KOPT-K1 (cell line): ENCODE measurements around the gene TEDC1.

Experiments used
- H3K27ac ChIP-seq: fragments of 200-600 bp; sonication (generic); 2 replicates; pipeline ENCODE4 v1.5.1; 2016; ENCODE audit warnings: antibody characterized with exemption, mild to moderate bottlenecking, low read depth, low read length; ENCODE audit not compliant: poor library complexity, severe bottlenecking
- H3K36me3 ChIP-seq: fragments of 200-600 bp; sonication (generic); 2 replicates; pipeline ENCODE4 v1.5.1; 2017; ENCODE audit warnings: antibody characterized with exemption, mild to moderate bottlenecking, low read length, moderate library complexity; ENCODE audit not compliant: insufficient read depth
- H3K9me3 ChIP-seq: fragments of 200-600 bp; sonication (generic); 2 replicates; pipeline ENCODE4 v1.5.1; 2017; ENCODE audit warnings: antibody characterized with exemption, low read length, mild to moderate bottlenecking; ENCODE audit not compliant: insufficient read depth, poor library complexity, severe bottlenecking

The TEDC1 gene

DNA sequence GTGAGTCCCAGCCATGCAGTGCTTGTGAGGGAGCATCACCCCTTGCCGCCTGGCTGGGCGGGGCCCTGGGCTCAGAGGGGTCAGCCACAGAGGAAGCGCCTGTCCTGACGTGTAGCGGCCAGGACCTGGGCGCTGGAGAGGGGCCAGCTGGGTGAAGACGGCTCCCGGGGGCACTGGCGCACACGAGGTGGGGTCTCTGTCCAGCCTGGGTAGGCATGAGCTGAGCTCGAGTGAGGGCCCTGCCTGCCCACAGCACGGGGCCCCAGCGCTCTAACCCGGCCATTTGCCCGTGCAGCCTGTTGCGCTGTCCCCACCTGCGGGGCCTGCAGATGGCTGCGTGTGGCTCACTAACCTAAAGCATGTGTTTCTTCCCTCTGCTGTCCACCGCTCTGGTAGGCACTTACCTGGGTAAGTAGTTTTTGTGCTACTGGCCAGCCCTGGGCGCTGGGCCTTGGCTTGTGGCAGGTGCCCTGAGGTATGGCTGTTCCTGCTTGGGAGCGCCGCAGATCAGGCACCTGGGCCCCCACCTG lies 23.0 kb upstream of the TEDC1 start:
- Histone ChIP-seq H3K36me3 (peaks cover 80% of the 10 kb centered on the region), H3K27ac (no peak overlapping the region), H3K9me3 (no peaks in the 10 kb centered on the region)

GRCh38 chr14:105468621-105469241 lies 22.3 kb upstream of the TEDC1 start:
- no peak overlapping the region for H3K27ac ChIP-seq
- H3K9me3 ChIP-seq = no peaks in the 10 kb centered on the region
- H3K36me3 ChIP-seq = peaks cover 73% of the 10 kb centered on the region

- H3K36me3 ChIP-seq = peaks cover 63% of the 10 kb centered on the region
- H3K9me3 ChIP-seq = no peaks in the 10 kb centered on the region
- H3K27ac ChIP-seq = no peak overlapping the region
Observed at GRCh38 chr14:105469456-105470349, 21.3 kb upstream of the TEDC1 start.

- peaks cover 54% of the 10 kb centered on the region for H3K36me3 ChIP-seq
- no peak overlapping the region for H3K27ac ChIP-seq
Observed at GRCh38 chr14:105470350-105471296, 20.4 kb upstream of the TEDC1 start.

GRCh38 chr14:105471297-105471821 lies 19.7 kb upstream of the TEDC1 start:
- Histone ChIP-seq H3K36me3 (peaks cover 47% of the 10 kb centered on the region), H3K27ac (no peak overlapping the region), H3K9me3 (no peaks in the 10 kb centered on the region)

More at GRCh38 chr14:105470350-105471296, 20.4 kb upstream of the TEDC1 start:
- H3K9me3 ChIP-seq = no peaks in the 10 kb centered on the region

GRCh38 chr14:105471823-105472485 lies 19.1 kb upstream of the TEDC1 start:
- H3K36me3 ChIP-seq = peaks cover 41% of the 10 kb centered on the region
- H3K27ac ChIP-seq = no peak overlapping the region
- peaks cover 2% of the 10 kb centered on the region for H3K9me3 ChIP-seq

DNA sequence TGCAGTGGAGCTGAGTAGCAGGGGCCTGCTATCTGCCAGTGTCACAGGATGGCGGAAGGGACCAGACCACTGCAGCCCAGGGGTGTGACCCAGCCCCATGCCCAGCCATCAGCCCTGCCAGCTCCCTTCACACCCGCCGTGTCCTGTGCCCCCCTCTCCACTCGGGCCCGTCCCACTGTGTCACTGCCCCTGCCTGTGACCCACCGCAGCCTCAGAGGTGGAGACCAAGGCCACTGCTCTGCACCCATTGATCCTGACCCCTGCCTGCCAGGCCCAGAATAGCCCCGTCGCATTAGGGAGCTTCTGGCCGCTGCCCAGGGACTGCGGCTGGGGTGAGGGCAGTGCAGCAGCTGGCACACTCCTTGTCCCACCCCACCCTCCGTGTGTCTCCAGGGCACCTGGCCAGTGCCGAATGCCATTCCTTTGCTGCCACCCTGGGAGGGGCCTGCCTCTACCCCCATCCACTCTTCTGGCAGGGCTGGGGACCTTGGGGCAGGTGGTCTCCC lies 18.5 kb upstream of the TEDC1 start:
- H3K36me3 ChIP-seq = peaks cover 35% of the 10 kb centered on the region
- no peak overlapping the region for H3K27ac ChIP-seq
- peaks cover 8% of the 10 kb centered on the region for H3K9me3 ChIP-seq

- H3K27ac ChIP-seq = no peak overlapping the region
- H3K9me3 ChIP-seq = peaks cover 8% of the 10 kb centered on the region
- peaks cover 29% of the 10 kb centered on the region for H3K36me3 ChIP-seq
Observed at GRCh38 chr14:105473033-105473676, 17.9 kb upstream of the TEDC1 start.

GRCh38 chr14:105473677-105474482 lies 17.2 kb upstream of the TEDC1 start:
- H3K36me3 ChIP-seq = peaks cover 22% of the 10 kb centered on the region
- H3K27ac ChIP-seq = no peak overlapping the region
- H3K9me3 ChIP-seq = peaks cover 8% of the 10 kb centered on the region

GRCh38 chr14:105474483-105475268 lies 16.4 kb upstream of the TEDC1 start, which contains the start of gene CRIP2:
Gene CRIP2, plus strand, starts transcription at chr14:105474821. Its CDS starts 42 bp downstream, at chr14:105474863.
- H3K27ac ChIP-seq = no peak within 1 kb of the TSS
- H3K36me3 ChIP-seq = peaks cover 14% of the 10 kb centered on the region
- peaks cover 8% of the 10 kb centered on the region for H3K9me3 ChIP-seq

DNA sequence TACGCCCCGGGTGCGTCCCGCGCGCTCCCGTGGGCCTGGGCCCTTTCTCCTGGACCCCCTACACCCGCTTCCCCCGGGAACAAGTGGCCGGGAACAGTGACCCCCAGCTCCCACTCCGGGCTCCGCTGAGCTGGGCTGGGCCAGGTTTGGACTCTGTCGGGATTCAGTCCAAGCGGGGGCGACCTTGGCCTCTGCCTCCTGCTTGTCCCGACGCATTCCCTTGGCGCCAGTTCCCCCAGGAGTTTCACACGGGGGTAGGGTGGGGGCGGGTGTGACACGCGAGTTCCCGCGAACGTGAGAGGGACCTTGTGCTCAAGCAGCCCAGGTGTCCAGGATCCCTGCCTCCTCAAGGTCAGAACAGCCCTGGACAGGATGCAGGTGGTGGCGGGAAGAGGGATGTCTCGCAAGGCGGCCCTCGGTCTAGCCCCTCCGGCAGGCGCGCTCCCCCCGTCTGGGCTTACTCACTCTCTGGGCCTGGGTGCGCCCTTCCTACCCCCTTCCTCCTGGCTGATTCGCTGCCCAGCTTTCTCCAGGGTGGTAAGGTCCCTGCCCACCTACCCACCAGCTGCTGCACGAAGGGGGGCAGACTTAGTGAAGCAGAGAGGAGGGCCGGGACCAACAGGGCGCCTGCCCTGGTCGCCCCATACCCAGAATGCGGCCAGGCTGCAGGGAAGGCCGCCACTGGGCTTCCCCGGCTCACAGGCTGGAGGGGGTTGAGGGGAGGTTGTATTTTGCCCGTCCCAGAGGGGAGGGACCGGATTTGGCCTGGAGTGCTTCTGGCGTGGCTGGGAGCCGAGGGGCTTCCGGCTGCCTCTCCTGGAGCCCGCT lies 15.6 kb upstream of the TEDC1 start:
- no peak overlapping the region for H3K27ac ChIP-seq
- H3K9me3 ChIP-seq = peaks cover 8% of the 10 kb centered on the region
- H3K36me3 ChIP-seq = peaks cover 8% of the 10 kb centered on the region
